ENCODE results near the gene PTGR3.
"Not testable (repeated sequence)": the region's sequence is repeated elsewhere in the genome, so short reads cannot be mapped to it uniquely, and the experiment has no call there.

Gene PTGR3

GRCh38 chr18:75203416-75204268 is 5.3 kb downstream of the PTGR3 start:
- no peak for DNase-seq (ENCODE audit: low read depth in 2 of 2)

GRCh38 chr18:75202696-75203365 is 6.1 kb downstream of the PTGR3 start:
- no peak for DNase-seq (ENCODE audit: low read depth in 2 of 2)

DNA sequence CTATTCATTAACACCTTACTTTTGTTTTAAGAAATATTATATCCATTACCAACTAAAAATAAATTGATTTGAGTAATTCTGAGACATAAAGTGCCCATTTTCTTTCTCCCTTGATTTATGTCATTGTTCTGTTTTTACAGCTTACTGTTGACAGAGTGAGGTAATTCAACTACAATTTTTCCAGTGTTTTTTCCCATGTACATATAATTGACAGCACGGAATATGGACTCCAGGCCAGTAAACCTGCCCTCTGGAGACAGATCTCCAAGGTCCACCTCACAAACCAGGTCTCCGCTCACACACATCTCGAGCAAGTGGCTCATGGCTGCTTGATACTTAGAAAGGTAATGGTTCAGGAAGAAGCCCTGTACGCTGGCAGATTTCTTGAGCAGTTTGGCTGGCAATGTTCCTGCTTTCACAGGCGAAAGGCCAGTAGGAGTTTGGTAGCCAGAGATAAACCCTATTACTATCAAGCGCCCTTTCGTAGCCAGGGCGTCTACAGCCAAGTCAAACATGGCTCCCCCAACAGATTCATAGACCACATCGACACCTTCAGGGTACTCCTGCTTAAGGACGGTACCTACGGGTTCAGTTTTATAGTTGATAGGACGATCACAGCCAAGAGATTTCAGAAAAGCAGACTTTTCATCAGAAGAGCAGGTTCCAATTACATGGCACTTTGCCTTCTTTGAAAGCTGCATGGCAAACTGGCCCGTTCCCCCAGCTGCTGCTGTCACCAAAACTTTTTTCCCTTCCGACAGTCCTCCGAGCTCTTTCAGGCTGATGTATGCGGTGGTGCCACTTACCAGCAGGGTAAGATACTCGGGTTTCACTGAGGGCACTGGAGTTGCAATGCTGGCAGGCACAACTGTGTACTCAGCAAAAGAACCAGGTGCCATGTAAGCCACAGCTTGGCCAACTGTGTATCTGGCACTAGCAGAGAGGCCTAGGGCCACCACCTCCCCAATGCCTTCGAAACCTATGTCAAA is 7.4 kb downstream of the PTGR3 start:
- DNase-seq (ENCODE audit: low read depth in 2 of 2) = no peak

- DNase-seq (ENCODE audit: low read depth in 2 of 2) = no peak
Observed at GRCh38 chr18:75200605-75201280, 8.2 kb downstream of the PTGR3 start.

DNA sequence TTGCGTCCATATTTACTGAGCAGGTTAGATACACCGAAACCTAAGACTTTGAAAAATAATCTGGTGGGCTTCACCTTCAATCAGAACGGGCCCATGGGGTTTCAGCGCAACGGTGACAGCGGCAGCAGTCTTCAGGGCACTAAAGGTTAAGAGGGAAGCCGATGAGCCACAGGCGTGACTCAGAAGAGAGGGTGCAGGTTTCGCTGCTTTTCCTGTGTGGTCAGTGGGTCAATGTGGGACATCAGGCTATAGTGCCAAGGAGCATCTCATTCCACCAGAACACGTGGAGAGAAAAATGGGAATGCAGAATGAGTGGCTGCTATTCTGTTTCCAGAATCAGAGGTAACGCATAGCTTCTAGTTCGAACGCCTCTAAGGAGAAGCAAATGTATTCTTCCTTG is 8.9 kb downstream of the PTGR3 start:
- DNase-seq (ENCODE audit: low read depth in 2 of 2) = no peak

GRCh38 chr18:75199327-75199726 is 9.6 kb downstream of the PTGR3 start:
- no peak for DNase-seq (ENCODE audit: low read depth in 2 of 2)

- DNase-seq (ENCODE audit: low read depth in 2 of 2) = no peak
Observed at GRCh38 chr18:75198036-75198435, 10.9 kb downstream of the PTGR3 start.

- no peak for DNase-seq (ENCODE audit: low read depth in 2 of 2)
Observed at GRCh38 chr18:75192899-75193298, 16.0 kb downstream of the PTGR3 start.

DNA sequence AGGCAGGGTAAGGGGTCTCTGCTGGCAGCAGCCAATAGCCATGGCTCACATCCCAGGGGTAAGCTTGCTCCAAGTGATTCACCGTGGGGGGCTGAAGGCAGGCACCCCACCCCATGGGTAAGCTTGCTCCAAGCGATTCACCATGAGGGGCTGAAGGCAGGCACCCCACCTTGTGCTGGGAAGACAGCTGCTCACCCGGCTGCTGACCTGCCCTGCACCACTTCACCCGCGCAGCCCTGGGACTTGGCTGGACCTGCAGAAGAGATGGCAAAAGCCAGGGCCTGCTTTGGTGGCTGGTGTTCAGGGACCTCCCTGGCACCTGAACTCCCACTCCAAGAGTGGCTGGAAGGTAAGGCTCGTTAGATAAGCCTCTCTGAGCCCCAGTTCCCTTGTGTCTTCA is 19.2 kb downstream of the PTGR3 start:
- DNase-seq (ENCODE audit: low read depth in 2 of 2) = no peak

DNA sequence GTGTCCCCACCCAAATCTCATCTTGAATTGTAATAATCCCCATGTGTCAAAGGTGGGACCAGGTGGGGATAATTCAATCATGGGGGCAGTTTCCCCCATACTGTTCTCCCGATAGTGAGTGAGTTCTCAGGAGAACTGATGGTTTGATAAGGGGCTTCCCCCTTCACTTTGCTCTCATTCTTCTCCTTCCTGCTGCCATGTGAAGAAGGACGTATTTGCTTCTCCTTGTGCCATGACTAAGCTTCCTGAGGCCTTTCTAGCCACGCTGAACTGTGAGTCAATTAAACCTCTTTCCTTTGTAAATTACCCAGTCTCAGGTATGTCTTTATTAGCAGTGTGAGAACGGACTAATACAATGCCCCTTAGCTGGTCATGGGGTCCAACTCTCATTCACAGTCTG is 21.2 kb downstream of the PTGR3 start:
- DNase-seq (ENCODE audit: low read depth in 2 of 2) = not testable (repeated sequence)

DNA sequence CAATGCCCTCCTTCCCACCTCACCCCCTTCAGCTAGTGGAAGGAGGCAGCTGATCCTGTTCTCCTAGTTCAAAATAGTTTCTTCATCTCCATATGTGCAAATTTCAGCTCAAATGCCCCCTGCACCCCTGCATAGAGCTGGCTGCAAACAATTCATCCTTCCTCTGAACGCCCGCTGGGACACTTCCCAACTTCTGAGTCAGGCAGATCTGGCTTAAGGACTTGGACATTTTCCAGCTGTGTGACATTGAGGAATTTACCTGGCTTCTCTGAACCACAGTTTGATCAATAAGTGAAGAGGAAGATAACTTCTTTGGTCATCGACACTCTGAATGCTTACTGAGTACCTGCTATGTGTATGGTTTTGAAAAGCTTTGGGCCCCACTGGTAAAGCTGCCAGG is 23.5 kb downstream of the PTGR3 start:
- no peak for DNase-seq (ENCODE audit: low read depth in 2 of 2)

- DNase-seq (ENCODE audit: low read depth in 2 of 2) = no peak
Observed at GRCh38 chr18:75183973-75184493, 24.9 kb downstream of the PTGR3 start.

GRCh38 chr18:75183524-75183923 is 25.4 kb downstream of the PTGR3 start:
- no peak for DNase-seq (ENCODE audit: low read depth in 2 of 2)

DNA sequence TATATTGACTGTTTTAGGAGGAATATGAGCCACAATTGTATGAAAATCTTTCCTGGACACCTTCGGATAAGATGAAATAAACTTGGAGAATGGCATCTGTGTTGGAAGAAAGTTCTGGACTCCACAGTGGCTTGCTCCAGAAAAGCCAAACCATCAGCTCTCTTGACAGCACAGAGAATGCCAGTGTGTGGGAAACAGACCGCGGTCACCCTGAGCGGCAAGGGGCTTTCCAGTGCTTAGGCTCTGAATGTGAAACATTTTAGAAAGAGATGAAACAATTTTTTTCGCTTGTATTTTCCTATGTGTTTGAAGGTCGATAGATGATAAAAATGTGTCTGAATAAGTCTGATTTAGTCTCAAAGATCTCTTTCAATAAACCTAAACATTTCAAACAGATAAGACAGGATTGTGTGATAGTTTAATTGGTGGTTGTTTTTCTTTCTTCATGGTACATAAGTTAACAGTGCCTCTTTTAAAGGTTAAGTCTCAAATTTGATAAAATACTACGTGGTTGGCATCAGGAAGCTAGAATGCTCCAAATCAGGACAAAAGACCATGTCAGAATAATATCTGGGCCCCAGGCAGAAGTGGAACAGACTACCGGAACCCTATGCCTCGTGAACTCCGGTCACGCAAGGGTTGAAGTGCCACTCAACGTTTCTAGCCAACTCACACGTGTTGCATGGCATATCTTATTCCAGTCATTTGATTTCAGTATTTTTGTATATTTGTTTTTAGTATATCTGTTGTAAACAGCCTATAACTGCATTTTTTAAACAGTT is 28.9 kb downstream of the PTGR3 start:
- DNase-seq (ENCODE audit: low read depth in 2 of 2) = no peak

- no peak for DNase-seq (ENCODE audit: low read depth in 2 of 2)
Observed at GRCh38 chr18:75178376-75178775, 30.6 kb downstream of the PTGR3 start.

DNA sequence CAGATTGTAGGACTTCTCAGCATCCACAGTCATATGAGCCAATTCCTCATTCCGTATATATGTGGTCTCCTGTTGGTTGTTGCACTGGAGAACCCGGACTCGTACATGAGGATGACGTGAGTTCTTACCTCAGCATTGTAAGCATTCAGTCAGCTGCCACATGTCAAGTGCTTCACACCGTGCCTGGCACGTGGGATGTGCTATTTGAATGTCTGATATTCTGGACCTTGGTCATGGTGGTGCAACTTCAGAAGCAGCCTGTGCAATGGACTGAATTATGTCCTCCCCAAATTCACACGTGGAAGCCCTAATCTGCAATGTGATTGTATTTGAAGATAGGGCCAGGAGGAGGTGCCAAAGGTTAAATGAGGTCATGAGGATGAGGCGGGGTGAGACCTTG is 32.1 kb downstream of the PTGR3 start:
- DNase-seq (ENCODE audit: low read depth in 2 of 2) = no peak

- DNase-seq (ENCODE audit: low read depth in 2 of 2) = no peak
Observed at GRCh38 chr18:75173738-75174137, 35.2 kb downstream of the PTGR3 start.

DNA sequence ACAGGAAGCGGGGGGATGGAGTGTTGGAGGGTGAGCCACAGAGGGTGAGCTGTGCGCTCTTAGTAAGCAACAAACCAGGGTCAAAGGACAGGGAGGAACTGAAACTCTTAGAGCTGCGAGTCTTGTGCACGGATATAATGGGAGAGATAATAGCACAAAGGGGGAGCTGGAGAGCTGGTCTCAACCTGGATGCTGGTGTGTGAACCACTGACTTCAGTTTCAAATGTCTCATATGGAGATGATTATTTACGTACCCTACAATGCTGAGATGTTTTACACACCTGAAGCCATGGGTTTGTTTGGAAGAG is 35.9 kb downstream of the PTGR3 start:
- DNase-seq (ENCODE audit: low read depth in 2 of 2) = no peak

- no peak for DNase-seq (ENCODE audit: low read depth in 2 of 2)
Observed at GRCh38 chr18:75172299-75173124, 36.4 kb downstream of the PTGR3 start.

DNA sequence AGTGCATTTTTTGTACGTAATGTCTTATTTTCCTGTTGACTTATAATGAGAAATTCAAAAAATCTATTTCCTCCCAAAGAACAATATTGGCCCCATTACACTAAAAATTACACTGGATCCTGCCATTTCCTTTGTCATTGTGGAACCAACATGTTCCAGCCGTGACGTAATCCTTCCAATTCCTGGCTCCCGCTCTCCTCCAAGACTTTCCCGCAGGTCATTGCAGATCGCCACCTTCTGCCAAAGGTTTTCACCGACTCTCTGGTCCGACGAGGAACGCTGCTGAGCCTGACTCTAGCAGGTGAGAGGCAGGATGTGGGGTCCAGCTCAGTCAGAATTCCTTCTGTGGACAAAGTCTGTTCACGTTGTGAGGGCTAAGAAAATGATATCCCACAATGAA is 38.0 kb downstream of the PTGR3 start:
- no peak for DNase-seq (ENCODE audit: low read depth in 2 of 2)
